Memory B cell (primary cell): Measurements from ENCODE around the gene TLK1.

Experiments
- ATAC-seq: fragments of 150-1000 bp; cut with Tn5 transposase; 2 replicates; pipeline ENCODE4 v1.10.0; 2021; ENCODE audit warnings: low read depth, mild to moderate bottlenecking, moderate library complexity
- DNase-seq, 2 donors: peaks; one replicate each; pipeline ENCODE4 v3.0.0; 2022; ENCODE audit warnings: low spot score in 2 of 2
- H3K27ac Mint-ChIP-seq: one replicate; pipeline ENCODE4 v1.8.0; 2022; ENCODE audit warnings: mild to moderate bottlenecking, moderate library complexity, mixed read lengths
- H3K27me3 Mint-ChIP-seq: one replicate; pipeline ENCODE4 v1.8.0; 2022; ENCODE audit warnings: mixed read lengths
- H3K36me3 Mint-ChIP-seq: one replicate; pipeline ENCODE4 v1.8.0; 2022; ENCODE audit warnings: mild to moderate bottlenecking, mixed read lengths
- H3K4me1 Mint-ChIP-seq: one replicate; pipeline ENCODE4 v1.8.0; 2022; ENCODE audit warnings: mixed read lengths
- H3K4me3 Mint-ChIP-seq: one replicate; pipeline ENCODE4 v1.8.0; 2022; ENCODE audit warnings: mild to moderate bottlenecking, moderate library complexity, mixed read lengths
- H3K9me3 Mint-ChIP-seq: one replicate; pipeline ENCODE4 v1.8.0; 2022; ENCODE audit warnings: mixed read lengths

The TLK1 gene

DNA sequence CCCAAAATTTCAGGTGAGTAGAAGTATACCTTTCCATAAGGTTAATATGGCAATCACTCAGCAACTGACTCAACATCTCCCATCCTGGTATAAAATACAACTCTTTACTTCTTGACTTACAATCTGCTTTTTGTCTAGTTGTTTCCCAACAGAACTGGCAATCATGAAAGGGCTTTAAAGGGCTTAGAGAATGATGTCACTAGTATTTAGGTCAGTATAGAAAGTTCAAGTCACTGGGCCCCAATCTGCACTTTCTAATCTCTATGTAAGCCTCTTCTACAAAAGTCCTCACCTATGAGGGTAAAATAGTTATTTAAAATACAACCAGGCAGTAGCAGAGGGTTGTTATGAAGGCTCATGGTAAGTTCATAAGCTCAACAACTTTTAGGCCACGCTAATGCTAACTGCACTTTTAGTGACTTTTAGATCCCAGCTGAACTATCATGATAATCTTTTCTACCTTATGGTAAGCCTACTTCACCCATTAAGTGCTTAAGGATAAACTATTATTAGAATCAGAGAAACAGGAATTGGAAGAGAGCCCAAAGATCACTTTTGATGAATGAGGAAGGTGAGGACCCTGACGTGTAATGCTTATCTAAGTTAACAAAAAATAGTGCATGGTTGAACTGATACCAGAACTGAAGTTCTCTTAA lies 152.0 kb downstream of the TLK1 start:
- Mint-ChIP-seq H3K27ac (peak overlapping the region; percentile 18), H3K27me3 (no peaks in the 10 kb centered on the region), H3K4me3 (no peak overlapping the region), H3K9me3 (no peaks in the 10 kb centered on the region), H3K4me1 (peaks cover 2% of the 10 kb centered on the region), H3K36me3 (peaks cover 47% of the 10 kb centered on the region)
- ATAC-seq = no peak
- DNase-seq = no peak

DNA sequence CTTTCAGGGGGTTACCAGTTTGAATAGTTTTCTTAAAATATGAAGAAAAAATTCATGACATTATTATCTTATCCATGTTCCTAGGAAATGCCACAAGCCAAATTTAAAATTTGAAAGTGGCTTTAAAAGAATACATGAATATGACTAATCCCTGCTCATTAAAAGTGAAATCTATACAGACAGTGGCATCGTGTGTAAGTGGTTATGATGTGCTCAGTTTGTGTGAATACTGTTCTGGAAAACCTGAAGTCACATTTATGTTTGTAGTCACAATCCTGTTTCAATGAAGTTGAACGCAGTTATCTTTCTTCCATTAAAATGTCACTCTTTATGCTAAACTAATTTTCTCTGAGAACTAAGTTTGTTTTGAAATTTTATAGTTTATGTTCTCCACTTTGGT lies 155.9 kb downstream of the TLK1 start:
- H3K9me3 Mint-ChIP-seq = no peaks in the 10 kb centered on the region
- ATAC-seq = no peak
- no peak overlapping the region for H3K4me3 Mint-ChIP-seq
- no peak for DNase-seq
- H3K36me3 Mint-ChIP-seq = peaks cover 39% of the 10 kb centered on the region
- peaks cover 5% of the 10 kb centered on the region for H3K4me1 Mint-ChIP-seq
- no peaks in the 10 kb centered on the region for H3K27me3 Mint-ChIP-seq
- H3K27ac Mint-ChIP-seq = no peak overlapping the region

DNA sequence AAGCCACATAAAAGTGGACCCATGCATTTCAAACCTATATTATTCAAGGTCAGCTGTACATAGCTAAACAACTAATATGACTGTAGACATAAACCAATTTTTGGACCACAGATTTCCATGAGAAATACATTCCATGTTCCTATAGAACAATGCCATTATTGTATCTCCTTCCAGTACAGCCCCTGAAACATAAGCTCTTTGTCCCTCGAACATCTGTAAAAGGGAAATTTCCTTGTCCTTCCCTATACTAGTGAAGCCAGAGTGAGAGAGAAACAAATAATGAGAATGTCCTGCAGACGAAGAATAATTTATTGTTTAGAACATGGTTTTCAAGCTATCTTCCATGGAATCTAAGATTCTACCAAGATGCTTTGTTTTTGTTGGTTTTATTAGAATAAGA lies 156.3 kb downstream of the TLK1 start:
- Mint-ChIP-seq H3K4me1 (peaks cover 5% of the 10 kb centered on the region), H3K27ac (no peak overlapping the region), H3K27me3 (no peaks in the 10 kb centered on the region), H3K9me3 (no peaks in the 10 kb centered on the region), H3K4me3 (no peak overlapping the region), H3K36me3 (peaks cover 40% of the 10 kb centered on the region)
- ATAC-seq (no peak), DNase-seq (no peak)

DNA sequence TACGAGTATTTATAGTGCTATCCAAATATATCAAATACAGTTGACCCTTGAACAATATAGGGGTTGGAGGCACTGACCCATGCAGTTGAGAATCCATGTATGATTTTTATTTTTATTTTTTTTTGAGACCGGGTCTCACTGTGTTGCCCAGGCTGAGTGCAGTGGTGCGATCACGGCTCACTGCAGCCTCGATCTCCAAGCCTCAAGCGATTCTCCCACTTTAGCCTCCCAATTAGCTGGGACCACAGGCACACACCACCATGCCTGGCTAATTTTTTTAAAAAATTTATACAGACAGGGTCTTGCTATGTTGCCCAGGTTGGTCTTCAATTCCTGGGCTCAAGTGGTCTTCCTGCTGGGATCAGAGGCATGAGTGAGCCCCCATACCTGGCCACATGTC lies 161.0 kb downstream of the TLK1 start:
- peaks cover 2% of the 10 kb centered on the region for H3K4me1 Mint-ChIP-seq
- no peak overlapping the region for H3K27ac Mint-ChIP-seq
- ATAC-seq = no peak
- no peak overlapping the region for H3K4me3 Mint-ChIP-seq
- peaks cover 29% of the 10 kb centered on the region for H3K36me3 Mint-ChIP-seq
- H3K9me3 Mint-ChIP-seq = no peaks in the 10 kb centered on the region
- no peaks in the 10 kb centered on the region for H3K27me3 Mint-ChIP-seq
- DNase-seq = no peak

DNA sequence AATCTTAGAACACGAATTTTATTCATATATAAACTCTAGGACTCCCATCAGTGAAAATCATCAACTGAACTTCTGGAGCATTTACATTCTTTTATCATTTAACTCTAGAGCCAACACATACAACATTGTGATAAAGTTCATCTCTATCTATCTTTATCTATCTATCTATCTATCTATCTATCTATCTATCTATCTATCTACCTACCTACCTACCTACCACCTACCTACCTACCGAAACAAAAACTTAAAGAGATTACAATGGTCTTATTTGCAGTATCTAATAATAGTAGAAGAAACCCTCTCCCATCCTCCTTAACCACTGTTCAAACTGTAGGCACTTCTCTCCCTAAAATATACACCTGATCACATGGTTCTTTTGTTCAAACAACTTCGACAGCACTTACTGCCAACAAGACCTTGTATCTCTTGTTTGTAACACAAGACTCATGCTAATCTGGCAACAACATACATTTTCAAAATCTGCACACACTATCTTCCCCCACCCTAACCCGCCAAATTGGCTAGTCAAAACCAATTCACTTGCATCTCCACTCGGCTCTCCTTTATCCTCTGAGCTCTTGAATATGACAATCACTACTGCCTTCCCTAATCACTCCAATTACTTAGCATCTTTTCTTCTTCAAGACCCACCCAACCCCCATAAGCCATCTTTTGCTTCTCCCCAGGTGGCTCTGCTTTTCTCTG lies 162.6 kb downstream of the TLK1 start:
- no peak for ATAC-seq
- no peak for DNase-seq
- peaks cover 24% of the 10 kb centered on the region for H3K36me3 Mint-ChIP-seq
- no peaks in the 10 kb centered on the region for H3K4me1 Mint-ChIP-seq
- no peak overlapping the region for H3K4me3 Mint-ChIP-seq
- H3K27me3 Mint-ChIP-seq = no peaks in the 10 kb centered on the region
- no peaks in the 10 kb centered on the region for H3K9me3 Mint-ChIP-seq
- H3K27ac Mint-ChIP-seq = peak overlapping the region; percentile 4

DNA sequence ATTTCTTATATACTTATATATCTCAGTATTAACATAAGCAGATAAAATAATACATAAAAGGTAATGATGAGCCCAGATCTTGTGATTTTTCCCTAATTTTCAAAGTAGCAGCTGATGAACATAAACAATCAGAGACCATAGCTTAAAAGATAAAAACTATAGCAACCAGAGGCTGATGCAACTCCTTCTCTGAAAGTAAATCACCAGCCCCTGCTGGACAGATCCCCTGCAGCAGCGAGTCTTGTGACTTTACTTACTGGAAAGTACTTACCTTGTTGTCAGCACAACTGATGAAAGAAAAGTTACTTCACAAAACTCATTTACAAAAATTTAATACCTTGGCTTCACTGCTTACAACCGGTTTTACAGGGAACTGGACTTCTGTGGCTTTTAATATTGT lies 164.4 kb downstream of the TLK1 start:
- Mint-ChIP-seq H3K36me3 (peaks cover 24% of the 10 kb centered on the region), H3K9me3 (no peaks in the 10 kb centered on the region), H3K27me3 (no peaks in the 10 kb centered on the region), H3K4me3 (no peak overlapping the region), H3K4me1 (no peaks in the 10 kb centered on the region), H3K27ac (no peak overlapping the region)
- ATAC-seq = no peak
- DNase-seq = no peak

DNA sequence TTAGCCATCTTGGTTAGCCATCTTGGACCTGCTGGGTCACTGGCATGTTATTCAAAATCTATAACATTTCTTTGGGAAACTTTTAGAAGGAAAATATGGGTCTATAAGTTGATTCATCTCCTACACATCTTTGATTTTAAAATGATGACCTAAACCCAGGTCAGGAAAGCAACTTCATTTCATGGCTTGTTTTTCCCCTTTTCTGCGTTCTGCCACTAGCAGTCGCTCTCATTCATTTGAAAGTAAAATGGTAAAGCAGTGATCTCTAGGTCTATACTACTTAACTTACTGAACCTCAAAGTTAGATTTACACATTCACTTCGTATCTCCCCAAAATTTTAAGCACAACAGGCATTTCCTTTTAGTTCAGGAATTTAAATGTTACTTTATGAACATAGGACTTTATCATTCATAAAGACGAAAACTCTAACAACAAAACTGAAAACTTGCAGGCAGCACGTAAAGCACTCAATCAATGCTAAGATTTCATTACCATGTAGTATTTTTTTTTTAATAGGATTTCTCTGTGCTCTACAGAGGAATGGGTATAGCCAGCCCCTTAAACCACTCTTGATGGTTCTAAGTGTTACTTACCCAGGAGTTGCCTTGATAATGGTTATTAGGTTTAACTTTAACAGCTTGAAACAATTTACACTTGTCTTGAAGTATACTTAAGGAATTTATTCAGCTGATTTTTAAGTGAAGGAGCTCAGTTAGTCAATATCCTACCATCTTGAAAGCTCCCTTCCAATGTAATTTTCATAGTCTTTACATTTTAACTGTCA lies 169.1 kb downstream of the TLK1 start:
- no peak for DNase-seq
- no peak for ATAC-seq
- Mint-ChIP-seq H3K27ac (peak overlapping the region; percentile 57), H3K4me3 (no peak overlapping the region), H3K4me1 (peaks cover 2% of the 10 kb centered on the region), H3K36me3 (peaks cover 9% of the 10 kb centered on the region), H3K9me3 (no peaks in the 10 kb centered on the region), H3K27me3 (no peaks in the 10 kb centered on the region)

DNA sequence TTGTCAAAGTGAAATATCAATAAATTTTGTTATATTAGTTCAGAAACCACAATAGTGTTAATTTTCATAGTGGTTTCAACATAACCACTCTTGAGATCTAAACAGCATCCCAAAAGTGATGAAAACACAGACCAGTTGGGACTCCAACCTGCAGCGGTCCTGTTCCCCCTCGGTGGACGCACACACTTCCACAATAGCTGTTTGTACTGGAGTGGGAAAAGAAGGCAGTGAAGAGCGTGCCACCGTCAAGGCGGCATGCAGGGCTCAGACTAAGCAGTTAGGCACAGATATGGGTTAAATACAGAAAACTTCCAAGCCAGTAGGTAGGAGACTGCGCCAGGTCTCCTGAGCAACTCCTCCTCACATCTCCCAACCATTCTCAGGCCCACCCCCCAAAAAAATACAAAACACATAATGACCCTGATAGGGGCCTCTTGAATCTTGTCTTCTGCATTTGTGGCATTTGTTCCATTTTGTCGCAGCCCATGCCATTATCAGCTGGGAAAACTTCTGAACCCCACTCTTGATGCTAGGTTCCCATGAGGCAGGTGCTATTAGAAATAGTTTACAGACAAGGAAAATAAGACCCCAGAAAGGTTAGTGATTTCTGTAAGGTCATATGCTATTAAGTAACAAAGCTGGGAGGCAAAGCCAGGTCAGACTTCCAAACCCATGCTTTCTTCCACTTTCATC lies 174.0 kb downstream of the TLK1 start:
- H3K27ac Mint-ChIP-seq = no peak overlapping the region
- no peaks in the 10 kb centered on the region for H3K27me3 Mint-ChIP-seq
- ATAC-seq = no peak

DNA sequence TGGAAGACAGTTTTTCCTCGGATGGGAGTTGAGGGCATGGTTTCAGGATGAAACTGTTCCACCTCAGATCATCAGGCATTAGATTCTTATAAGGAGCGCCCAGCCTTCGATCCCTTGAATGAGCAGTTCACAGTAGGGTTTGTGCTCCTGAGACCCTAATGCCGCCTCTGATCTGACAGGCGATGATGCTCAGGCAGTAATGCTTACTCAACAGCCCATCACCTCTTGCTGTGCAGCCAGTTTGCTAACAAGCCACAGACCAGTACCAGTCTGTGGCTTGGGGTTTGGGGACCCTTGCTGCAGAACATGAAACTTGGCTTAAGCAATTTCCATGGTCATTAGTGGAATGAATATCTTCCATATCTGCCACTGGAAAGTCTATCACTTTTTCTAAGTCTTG lies 175.3 kb downstream of the TLK1 start:
- H3K9me3 Mint-ChIP-seq = no peaks in the 10 kb centered on the region
- H3K4me1 Mint-ChIP-seq = peaks cover 4% of the 10 kb centered on the region
- DNase-seq (no peak), ATAC-seq (no peak)
- no peaks in the 10 kb centered on the region for H3K36me3 Mint-ChIP-seq
- no peak overlapping the region for H3K4me3 Mint-ChIP-seq
- peak overlapping the region; percentile 45 for H3K27ac Mint-ChIP-seq
- H3K27me3 Mint-ChIP-seq = no peaks in the 10 kb centered on the region

More for the DNA sequence above, 174.0 kb downstream of the TLK1 start:
- no peak overlapping the region for H3K4me3 Mint-ChIP-seq
- H3K4me1 Mint-ChIP-seq = peaks cover 6% of the 10 kb centered on the region
- no peaks in the 10 kb centered on the region for H3K9me3 Mint-ChIP-seq
- no peak for DNase-seq
- peaks cover 3% of the 10 kb centered on the region for H3K36me3 Mint-ChIP-seq

DNA sequence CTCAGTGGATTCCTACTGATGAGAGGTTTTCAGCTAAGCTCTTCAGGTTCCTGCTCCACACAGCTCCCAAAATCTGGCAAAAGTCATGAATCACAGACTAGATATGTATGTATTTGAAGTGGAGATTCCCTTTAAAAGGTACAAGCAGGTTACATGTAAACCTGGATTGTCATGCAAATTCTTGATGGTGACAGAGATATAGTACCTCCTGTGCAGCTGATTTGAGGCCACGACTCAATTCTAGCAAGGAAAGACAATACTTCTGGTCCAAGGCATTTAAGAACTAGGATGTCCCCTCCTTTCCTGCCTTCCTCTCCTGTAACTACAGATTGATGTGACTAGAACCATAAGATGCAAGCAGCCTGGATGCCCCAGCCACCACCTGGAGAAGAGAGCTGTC lies 176.6 kb downstream of the TLK1 start:
- Mint-ChIP-seq H3K27ac (peak overlapping the region; percentile 42), H3K4me1 (peaks cover 4% of the 10 kb centered on the region), H3K4me3 (no peak overlapping the region), H3K36me3 (no peaks in the 10 kb centered on the region), H3K9me3 (no peaks in the 10 kb centered on the region), H3K27me3 (peaks cover 2% of the 10 kb centered on the region)
- ATAC-seq (no peak), DNase-seq (no peak)

DNA sequence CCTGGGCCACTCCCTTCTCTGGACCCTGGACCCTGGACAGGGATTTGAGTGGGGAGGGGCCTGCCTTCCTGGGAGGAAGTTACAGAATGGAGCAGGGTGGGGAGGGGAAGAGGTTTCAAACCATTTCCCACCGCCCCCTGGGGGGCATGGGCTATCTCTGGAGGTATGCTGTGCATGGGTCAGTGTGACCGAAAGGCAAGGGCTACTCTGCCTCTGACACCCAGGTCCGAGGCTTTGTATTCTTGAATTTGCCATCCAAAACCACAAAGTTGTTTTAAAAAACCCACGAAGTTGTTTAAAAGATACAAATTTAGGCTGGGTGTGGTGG lies 184.8 kb downstream of the TLK1 start:
- ATAC-seq (no peak), DNase-seq (no peak)
- Mint-ChIP-seq H3K27me3 (peaks cover 3% of the 10 kb centered on the region), H3K27ac (no peak overlapping the region), H3K4me3 (no peak overlapping the region), H3K4me1 (peaks cover 4% of the 10 kb centered on the region), H3K9me3 (no peaks in the 10 kb centered on the region), H3K36me3 (no peaks in the 10 kb centered on the region)

DNA sequence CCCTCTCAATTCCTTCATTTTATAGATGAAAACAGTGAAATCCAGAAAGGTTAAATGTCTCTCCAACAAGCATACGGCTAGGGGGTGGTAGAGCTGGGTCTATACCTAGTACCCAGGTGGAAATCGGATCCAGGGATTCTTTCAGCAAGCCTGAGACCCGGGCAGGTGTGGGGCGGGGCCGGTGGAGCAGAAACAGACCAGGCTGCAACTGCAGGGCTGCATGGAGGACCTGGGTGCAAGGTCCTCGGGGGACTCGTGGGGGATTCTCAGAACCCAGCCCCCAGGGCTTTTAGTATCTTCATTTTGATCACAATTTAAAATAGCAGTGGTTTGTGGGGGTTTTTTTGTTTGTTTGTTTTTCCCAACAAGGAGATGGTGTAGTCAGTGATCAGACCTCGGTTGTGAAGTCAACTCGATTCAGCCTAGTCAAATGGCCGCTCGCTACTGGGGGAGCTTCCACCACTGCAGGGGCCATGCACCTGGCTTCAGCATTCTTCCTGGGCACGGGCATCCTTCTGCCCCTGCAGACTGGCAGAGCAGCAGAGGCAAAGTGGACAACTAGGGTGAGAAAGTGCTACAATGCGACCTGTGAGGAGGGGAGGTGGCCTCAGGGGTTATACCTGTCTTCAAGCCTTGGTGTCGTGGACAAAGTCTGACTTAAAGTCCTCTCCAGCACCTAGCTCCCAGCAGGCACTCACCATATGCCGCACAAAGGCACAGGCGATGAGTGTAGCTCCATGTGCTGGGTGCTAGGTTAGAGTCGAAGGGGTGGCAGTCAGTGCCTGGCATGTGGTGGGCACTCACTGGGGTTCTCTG lies 185.4 kb downstream of the TLK1 start:
- Mint-ChIP-seq H3K36me3 (no peaks in the 10 kb centered on the region), H3K4me3 (no peak overlapping the region), H3K27ac (no peak overlapping the region), H3K4me1 (peaks cover 4% of the 10 kb centered on the region), H3K27me3 (peaks cover 3% of the 10 kb centered on the region), H3K9me3 (no peaks in the 10 kb centered on the region)
- DNase-seq (no peak), ATAC-seq (no peak)

DNA sequence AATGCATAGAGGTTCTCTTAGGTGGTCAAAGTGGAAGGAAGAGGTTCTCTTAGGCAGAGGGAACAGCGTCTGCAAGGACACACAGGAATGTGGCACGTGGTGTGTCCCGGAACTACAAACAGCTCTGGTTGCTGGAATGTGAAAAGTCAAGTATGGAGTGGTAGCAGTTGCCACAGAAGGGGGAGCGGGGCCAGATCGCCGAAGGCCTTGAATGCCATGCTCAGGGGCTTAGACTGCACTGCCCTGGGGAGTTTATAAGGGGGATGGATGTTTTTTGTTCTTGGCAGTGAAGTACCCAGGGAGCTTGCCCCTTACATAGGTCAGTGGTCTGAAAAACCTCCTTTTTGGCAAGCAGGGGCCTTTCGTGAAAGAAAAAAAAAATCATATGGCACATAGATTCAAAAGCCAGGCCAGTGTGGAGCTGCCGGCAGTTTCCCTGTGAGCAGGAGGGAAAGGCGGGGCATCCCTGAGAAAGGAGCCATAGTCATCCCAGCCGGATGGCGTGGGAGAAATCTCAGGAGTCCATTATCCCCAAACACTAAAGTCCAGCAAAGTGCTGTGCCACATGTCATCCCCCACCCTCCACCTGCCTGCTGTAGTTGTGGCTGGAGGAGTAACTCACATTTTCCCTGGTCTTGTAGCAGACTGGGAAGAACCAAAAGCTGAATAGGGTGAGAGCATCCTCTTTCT lies 186.2 kb downstream of the TLK1 start:
- peaks cover 2% of the 10 kb centered on the region for H3K27me3 Mint-ChIP-seq
- peaks cover 4% of the 10 kb centered on the region for H3K4me1 Mint-ChIP-seq
- H3K4me3 Mint-ChIP-seq = peak overlapping the region; percentile 88
- ATAC-seq (no peak), DNase-seq (no peak)
- no peaks in the 10 kb centered on the region for H3K36me3 Mint-ChIP-seq
- H3K9me3 Mint-ChIP-seq = no peaks in the 10 kb centered on the region
- peak overlapping the region; percentile 49 for H3K27ac Mint-ChIP-seq
